ENCODE results near the gene AR.
A peak's percentile ranks its signal among the peaks of the same experiment; 100 is the strongest.

AR gene

GRCh38 chrX:67555578-67556203, 11.9 kb downstream of the AR start:
- no peaks in the 10 kb centered on the region for H3K27me3 Mint-ChIP-seq (ENCODE audit: low read depth, poor library complexity)
- no peak overlapping the region for H3K4me3 Mint-ChIP-seq
- H3K36me3 Mint-ChIP-seq (ENCODE audit: low read depth) = peaks cover 22% of the 10 kb centered on the region
- H3K4me1 Mint-ChIP-seq = no peaks in the 10 kb centered on the region
- peak; percentile 15 for DNase-seq
- H3K9me3 Mint-ChIP-seq = peaks cover 35% of the 10 kb centered on the region
- TF ChIP-seq CTCF (IDR thresholded peaks at IDR 0.05) = peak; percentile 58
- H3K27ac Mint-ChIP-seq = no peak overlapping the region

DNA sequence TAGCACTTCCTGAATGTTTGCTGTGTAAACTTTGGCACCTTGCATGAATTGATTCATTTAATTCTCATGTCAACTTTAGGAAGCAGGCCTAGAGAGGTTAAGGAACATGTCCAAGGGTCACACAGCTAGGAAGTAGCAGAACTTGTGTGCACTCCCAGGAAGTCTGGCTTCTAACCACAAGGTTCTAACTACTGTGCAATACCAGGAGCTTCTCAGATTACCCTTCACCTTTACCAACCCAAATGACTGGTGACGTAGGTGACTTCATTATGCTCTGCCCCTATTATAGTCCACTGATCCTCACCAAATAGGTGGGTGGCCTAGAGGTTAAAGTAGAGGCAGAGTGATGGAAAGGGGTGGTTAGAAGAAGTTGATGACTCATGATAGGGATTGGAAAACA, 14.4 kb downstream of the AR start:
- peaks cover under 1% of the 10 kb centered on the region for H3K36me3 Mint-ChIP-seq (ENCODE audit: low read depth)
- H3K4me3 Mint-ChIP-seq = no peak overlapping the region
- DNase-seq = no peak

GRCh38 chrX:67563469-67564448, 19.9 kb downstream of the AR start:
- DNase-seq = no peak
- Mint-ChIP-seq H3K9me3 (peaks cover 16% of the 10 kb centered on the region), H3K36me3 (ENCODE audit: low read depth) (no peaks in the 10 kb centered on the region), H3K27ac (no peak overlapping the region), H3K4me1 (no peaks in the 10 kb centered on the region), H3K27me3 (ENCODE audit: low read depth, poor library complexity) (no peaks in the 10 kb centered on the region), H3K4me3 (no peak overlapping the region)
- TF ChIP-seq CTCF (IDR thresholded peaks at IDR 0.05) = no peak

More for the DNA sequence above, 14.4 kb downstream of the AR start:
- peaks cover 22% of the 10 kb centered on the region for H3K9me3 Mint-ChIP-seq
- no peaks in the 10 kb centered on the region for H3K27me3 Mint-ChIP-seq (ENCODE audit: low read depth, poor library complexity)
- H3K4me1 Mint-ChIP-seq = no peaks in the 10 kb centered on the region
- TF ChIP-seq CTCF (IDR thresholded peaks at IDR 0.05) = no peak
- no peak overlapping the region for H3K27ac Mint-ChIP-seq

- Mint-ChIP-seq H3K36me3 (ENCODE audit: low read depth) (no peaks in the 10 kb centered on the region), H3K27ac (no peak overlapping the region), H3K9me3 (peaks cover 20% of the 10 kb centered on the region), H3K4me3 (no peak overlapping the region), H3K27me3 (ENCODE audit: low read depth, poor library complexity) (no peaks in the 10 kb centered on the region), H3K4me1 (no peaks in the 10 kb centered on the region)
- DNase-seq = no peak
- no peak for TF ChIP-seq CTCF (IDR thresholded peaks at IDR 0.05)
Observed at GRCh38 chrX:67564475-67564874, 20.7 kb downstream of the AR start.

GRCh38 chrX:67568769-67569168, 24.9 kb downstream of the AR start:
- Mint-ChIP-seq H3K4me3 (no peak overlapping the region), H3K9me3 (peaks cover 20% of the 10 kb centered on the region), H3K27ac (no peak overlapping the region), H3K4me1 (no peaks in the 10 kb centered on the region), H3K27me3 (ENCODE audit: low read depth, poor library complexity) (no peaks in the 10 kb centered on the region), H3K36me3 (ENCODE audit: low read depth) (no peaks in the 10 kb centered on the region)
- no peak for TF ChIP-seq CTCF (IDR thresholded peaks at IDR 0.05)
- no peak for DNase-seq

Data from nephron progenitor cell (in vitro differentiated cells).